HepG2 (cell line): ENCODE measurements around the gene CDKN3. TPM values are rescaled to one million over a fixed set of nuclear protein-coding genes. Genes with fewer than 3 reads are reported as not detected.

Source experiments
- ATAD3A ChIP-seq: sonication (generic); formaldehyde crosslinking; IDR thresholded peaks from 2 replicates; pipeline ENCODE4 v1.4.0; 2020; ENCODE audit warnings: missing genetic modification reagents
- ATF7-NPFF ChIP-seq: sonication (generic); formaldehyde crosslinking; IDR thresholded peaks from 2 replicates; pipeline ENCODE4 v1.8.1; 2023; ENCODE audit warnings: mild to moderate bottlenecking, low read depth, missing genetic modification reagents, moderate library complexity
- CCDC6 ChIP-seq: sonication (generic); formaldehyde crosslinking; IDR thresholded peaks from 2 replicates; pipeline ENCODE4 v1.8.1; 2022; ENCODE audit warnings: mild to moderate bottlenecking, missing genetic modification reagents, moderate library complexity
- MED13 ChIP-seq: sonication (generic); formaldehyde crosslinking; IDR thresholded peaks from 2 replicates; pipeline ENCODE4 v1.5.0; 2020; ENCODE audit warnings: missing genetic modification reagents
- MED8 ChIP-seq: sonication (generic); formaldehyde crosslinking; IDR thresholded peaks from 2 replicates; pipeline ENCODE4 v1.8.1; 2023; ENCODE audit warnings: mild to moderate bottlenecking, missing genetic modification reagents; ENCODE audit not compliant: insufficient replicate concordance
- PITX1 ChIP-seq: sonication (generic); formaldehyde crosslinking; IDR thresholded peaks from 2 replicates; pipeline ENCODE4 v1.5.1; 2020; ENCODE audit warnings: mild to moderate bottlenecking, missing genetic modification reagents
- ZNF552 ChIP-seq: sonication (generic); formaldehyde crosslinking; IDR thresholded peaks from 2 replicates; pipeline ENCODE4 v1.9.0; 2022; ENCODE audit warnings: missing genetic modification reagents, mild to moderate bottlenecking, borderline replicate concordance
- ZNF703 ChIP-seq: sonication (generic); formaldehyde crosslinking; IDR thresholded peaks from 2 replicates; pipeline ENCODE4 v1.5.1; 2020; ENCODE audit warnings: missing genetic modification reagents, mild to moderate bottlenecking, moderate library complexity, borderline replicate concordance
- ZNF713 ChIP-seq: sonication (generic); formaldehyde crosslinking; IDR thresholded peaks from 2 replicates; pipeline ENCODE4 v1.4.0; 2020; ENCODE audit warnings: mild to moderate bottlenecking, missing genetic modification reagents
- polyA plus RNA-seq, 8 experiments: library from polyadenylated mRNA; depleted of rRNA in 3 of 8; stranded (reverse) in 7 of 8; unstranded in 1 of 8; fragments of >200 nt; fragmentation: Illumina TruSeq in 4 of 8; extraction: Trizol in 4 of 8; gene quantifications; 2 replicates each; pipeline versions ENCODE4 v1.2.1 to v1.2.3, GENCODE V29; 2011 to 2016; ENCODE audit warnings: low read depth in 4 of 8, missing spikeins in 1 of 8, mixed read lengths in 1 of 8; ENCODE audit not compliant: insufficient read depth in 1 of 8
- total RNA-seq, 5 experiments: library from RNA; depleted of rRNA; stranded (reverse); fragments of >200 nt; fragmentation: Illumina TruSeq; extraction: Trizol; gene quantifications; 2 replicates each; pipeline ENCODE4 v1.2.3, GENCODE V29; 2016; ENCODE audit warnings: low read depth in 1 of 5
- TF ChIP-seq, protein P1 (sequence below): sonication (generic); formaldehyde crosslinking; IDR thresholded peaks from 2 replicates; pipeline ENCODE4 v1.4.0; 2020; ENCODE audit warnings: missing genetic modification reagents, borderline replicate concordance
- TF ChIP-seq, protein P2 (sequence below): sonication (generic); formaldehyde crosslinking; IDR thresholded peaks from 2 replicates; pipeline ENCODE4 v1.8.1; 2023; ENCODE audit warnings: mild to moderate bottlenecking, missing genetic modification reagents
- TF ChIP-seq, protein P3 (sequence below): sonication (generic); formaldehyde crosslinking; conservative IDR thresholded peaks from 2 replicates; pipeline ENCODE4 v1.4.0; 2020; ENCODE audit warnings: missing genetic modification reagents
- TF ChIP-seq, protein P4 (sequence below): sonication (generic); formaldehyde crosslinking; IDR thresholded peaks from 2 replicates; pipeline ENCODE4 v1.8.0; 2022; ENCODE audit warnings: low read depth, missing genetic modification reagents
- TF ChIP-seq, protein P5 (sequence below): sonication (generic); formaldehyde crosslinking; IDR thresholded peaks from 2 replicates; pipeline ENCODE4 v1.8.0; 2022; ENCODE audit warnings: mild to moderate bottlenecking, missing genetic modification reagents, borderline replicate concordance
- TF ChIP-seq, protein P6 (sequence below): sonication (generic); formaldehyde crosslinking; IDR thresholded peaks from 2 replicates; pipeline ENCODE4 v1.5.1; 2020; ENCODE audit warnings: mild to moderate bottlenecking, missing genetic modification reagents

The CDKN3 gene
- total and polyA plus RNA-seq, 2 of the 13 experiments (the other 11 are each of a cell fraction or from before 2014, with no cell fraction given), result 63.0 to 88.9 TPM

DNA sequence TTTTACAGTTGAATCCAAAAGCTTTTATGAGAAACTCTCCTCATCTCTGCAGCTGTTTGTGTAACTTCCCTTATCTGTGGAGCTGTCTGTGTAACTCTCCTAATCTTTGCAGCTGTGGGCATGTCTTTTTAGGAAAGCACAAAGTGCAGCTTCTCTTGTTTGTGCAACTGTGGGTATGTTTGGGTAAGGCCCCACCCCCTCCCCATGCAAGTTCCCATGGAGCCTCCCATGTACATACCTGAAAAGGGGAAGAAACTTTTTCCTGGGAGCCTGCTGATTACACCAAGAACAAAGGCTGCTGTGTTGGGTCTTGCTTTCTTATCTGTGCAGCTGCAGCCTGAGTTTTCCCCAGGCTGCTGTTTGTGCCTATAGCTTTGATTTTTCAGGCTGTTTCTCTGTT lies 42.7 kb upstream of the CDKN3 start (continued):
- TF ChIP-seq, protein P1, sequence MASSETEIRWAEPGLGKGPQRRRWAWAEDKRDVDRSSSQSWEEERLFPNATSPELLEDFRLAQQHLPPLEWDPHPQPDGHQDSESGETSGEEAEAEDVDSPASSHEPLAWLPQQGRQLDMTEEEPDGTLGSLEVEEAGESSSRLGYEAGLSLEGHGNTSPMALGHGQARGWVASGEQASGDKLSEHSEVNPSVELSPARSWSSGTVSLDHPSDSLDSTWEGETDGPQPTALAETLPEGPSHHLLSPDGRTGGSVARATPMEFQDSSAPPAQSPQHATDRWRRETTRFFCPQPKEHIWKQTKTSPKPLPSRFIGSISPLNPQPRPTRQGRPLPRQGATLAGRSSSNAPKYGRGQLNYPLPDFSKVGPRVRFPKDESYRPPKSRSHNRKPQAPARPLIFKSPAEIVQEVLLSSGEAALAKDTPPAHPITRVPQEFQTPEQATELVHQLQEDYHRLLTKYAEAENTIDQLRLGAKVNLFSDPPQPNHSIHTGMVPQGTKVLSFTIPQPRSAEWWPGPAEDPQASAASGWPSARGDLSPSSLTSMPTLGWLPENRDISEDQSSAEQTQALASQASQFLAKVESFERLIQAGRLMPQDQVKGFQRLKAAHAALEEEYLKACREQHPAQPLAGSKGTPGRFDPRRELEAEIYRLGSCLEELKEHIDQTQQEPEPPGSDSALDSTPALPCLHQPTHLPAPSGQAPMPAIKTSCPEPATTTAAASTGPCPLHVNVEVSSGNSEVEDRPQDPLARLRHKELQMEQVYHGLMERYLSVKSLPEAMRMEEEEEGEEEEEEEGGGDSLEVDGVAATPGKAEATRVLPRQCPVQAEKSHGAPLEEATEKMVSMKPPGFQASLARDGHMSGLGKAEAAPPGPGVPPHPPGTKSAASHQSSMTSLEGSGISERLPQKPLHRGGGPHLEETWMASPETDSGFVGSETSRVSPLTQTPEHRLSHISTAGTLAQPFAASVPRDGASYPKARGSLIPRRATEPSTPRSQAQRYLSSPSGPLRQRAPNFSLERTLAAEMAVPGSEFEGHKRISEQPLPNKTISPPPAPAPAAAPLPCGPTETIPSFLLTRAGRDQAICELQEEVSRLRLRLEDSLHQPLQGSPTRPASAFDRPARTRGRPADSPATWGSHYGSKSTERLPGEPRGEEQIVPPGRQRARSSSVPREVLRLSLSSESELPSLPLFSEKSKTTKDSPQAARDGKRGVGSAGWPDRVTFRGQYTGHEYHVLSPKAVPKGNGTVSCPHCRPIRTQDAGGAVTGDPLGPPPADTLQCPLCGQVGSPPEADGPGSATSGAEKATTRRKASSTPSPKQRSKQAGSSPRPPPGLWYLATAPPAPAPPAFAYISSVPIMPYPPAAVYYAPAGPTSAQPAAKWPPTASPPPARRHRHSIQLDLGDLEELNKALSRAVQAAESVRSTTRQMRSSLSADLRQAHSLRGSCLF (CRISPR knock-in tag), result no peak
- TF ChIP-seq, protein P2, sequence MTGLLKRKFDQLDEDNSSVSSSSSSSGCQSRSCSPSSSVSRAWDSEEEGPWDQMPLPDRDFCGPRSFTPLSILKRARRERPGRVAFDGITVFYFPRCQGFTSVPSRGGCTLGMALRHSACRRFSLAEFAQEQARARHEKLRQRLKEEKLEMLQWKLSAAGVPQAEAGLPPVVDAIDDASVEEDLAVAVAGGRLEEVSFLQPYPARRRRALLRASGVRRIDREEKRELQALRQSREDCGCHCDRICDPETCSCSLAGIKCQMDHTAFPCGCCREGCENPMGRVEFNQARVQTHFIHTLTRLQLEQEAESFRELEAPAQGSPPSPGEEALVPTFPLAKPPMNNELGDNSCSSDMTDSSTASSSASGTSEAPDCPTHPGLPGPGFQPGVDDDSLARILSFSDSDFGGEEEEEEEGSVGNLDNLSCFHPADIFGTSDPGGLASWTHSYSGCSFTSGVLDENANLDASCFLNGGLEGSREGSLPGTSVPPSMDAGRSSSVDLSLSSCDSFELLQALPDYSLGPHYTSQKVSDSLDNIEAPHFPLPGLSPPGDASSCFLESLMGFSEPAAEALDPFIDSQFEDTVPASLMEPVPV (CRISPR knock-in tag), result no peak
- TF ChIP-seq MED13 (CRISPR knock-in tag) (peak; percentile 84), ATF7-NPFF (CRISPR knock-in tag) (no peak), ATAD3A (CRISPR knock-in tag) (no peak), MED8 (CRISPR knock-in tag) (peak; percentile 69), ZNF703 (CRISPR knock-in tag) (peak; percentile 79), ZNF713 (CRISPR knock-in tag) (no peak), PITX1 (CRISPR knock-in tag) (peak; percentile 94), ZNF552 (no peak), CCDC6 (CRISPR knock-in tag) (peak; percentile 51; the same call in 1 of the 2 replicates)
- TF ChIP-seq, protein P3, sequence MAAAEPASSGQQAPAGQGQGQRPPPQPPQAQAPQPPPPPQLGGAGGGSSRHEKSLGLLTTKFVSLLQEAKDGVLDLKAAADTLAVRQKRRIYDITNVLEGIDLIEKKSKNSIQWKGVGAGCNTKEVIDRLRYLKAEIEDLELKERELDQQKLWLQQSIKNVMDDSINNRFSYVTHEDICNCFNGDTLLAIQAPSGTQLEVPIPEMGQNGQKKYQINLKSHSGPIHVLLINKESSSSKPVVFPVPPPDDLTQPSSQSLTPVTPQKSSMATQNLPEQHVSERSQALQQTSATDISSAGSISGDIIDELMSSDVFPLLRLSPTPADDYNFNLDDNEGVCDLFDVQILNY (CRISPR knock-in tag), result no peak
- TF ChIP-seq, protein P4, sequence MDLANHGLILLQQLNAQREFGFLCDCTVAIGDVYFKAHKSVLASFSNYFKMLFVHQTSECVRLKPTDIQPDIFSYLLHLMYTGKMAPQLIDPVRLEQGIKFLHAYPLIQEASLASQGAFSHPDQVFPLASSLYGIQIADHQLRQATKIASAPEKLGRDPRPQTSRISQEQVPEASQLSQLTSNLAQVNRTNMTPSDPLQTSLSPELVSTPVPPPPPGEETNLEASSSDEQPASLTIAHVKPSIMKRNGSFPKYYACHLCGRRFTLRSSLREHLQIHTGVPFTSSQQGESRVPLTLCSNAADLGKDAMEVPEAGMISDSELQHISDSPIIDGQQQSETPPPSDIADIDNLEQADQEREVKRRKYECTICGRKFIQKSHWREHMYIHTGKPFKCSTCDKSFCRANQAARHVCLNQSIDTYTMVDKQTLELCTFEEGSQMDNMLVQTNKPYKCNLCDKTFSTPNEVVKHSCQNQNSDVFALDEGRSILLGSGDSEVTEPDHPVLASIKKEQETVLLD (CRISPR knock-in tag), result no peak
- TF ChIP-seq, protein P5, sequence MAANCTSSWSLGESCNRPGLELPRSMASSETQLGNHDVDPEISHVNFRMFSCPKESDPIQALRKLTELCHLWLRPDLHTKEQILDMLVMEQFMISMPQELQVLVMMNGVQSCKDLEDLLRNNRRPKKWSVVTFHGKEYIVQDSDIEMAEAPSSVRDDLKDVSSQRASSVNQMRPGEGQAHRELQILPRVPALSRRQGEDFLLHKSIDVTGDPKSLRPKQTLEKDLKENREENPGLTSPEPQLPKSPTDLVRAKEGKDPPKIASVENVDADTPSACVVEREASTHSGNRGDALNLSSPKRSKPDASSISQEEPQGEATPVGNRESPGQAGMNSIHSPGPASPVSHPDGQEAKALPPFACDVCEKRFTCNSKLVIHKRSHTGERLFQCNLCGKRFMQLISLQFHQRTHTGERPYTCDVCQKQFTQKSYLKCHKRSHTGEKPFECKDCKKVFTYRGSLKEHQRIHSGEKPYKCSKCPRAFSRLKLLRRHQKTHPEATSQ (CRISPR knock-in tag), result peak; percentile 81; the same call in 1 of the 2 replicates
- TF ChIP-seq, protein P6, sequence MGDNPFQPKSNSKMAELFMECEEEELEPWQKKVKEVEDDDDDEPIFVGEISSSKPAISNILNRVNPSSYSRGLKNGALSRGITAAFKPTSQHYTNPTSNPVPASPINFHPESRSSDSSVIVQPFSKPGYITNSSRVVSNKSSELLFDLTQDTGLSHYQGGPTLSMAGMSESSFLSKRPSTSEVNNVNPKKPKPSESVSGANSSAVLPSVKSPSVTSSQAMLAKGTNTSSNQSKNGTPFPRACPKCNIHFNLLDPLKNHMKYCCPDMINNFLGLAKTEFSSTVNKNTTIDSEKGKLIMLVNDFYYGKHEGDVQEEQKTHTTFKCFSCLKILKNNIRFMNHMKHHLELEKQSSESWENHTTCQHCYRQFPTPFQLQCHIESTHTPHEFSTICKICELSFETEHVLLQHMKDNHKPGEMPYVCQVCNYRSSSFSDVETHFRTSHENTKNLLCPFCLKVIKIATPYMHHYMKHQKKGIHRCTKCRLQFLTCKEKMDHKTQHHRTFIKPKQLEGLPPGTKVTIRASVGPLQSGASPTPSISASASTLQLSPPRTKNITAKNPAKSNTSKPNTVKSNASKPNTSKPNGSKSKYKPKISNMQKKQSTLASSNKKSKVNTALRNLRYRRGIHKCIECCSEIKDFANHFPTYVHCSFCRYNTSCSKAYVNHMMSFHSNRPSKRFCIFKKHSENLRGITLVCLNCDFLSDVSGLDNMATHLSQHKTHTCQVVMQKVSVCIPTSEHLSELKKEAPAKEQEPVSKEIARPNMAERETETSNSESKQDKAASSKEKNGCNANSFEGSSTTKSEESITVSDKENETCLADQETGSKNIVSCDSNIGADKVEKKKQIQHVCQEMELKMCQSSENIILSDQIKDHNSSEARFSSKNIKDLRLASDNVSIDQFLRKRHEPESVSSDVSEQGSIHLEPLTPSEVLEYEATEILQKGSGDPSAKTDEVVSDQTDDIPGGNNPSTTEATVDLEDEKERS (CRISPR knock-in tag), result peak; percentile 94; the same call in 1 of the 2 replicates
